B cell (primary cell): ENCODE measurements around the gene SEC24D.

Experiments used
- EZH2 ChIP-seq: IDR thresholded peaks from 2 replicates; pipeline ENCODE4 v1.6.1; 2012; ENCODE audit warnings: borderline replicate concordance, low read depth, mild to moderate bottlenecking, moderate library complexity, low read length; ENCODE audit not compliant: insufficient read depth, poor library complexity, severe bottlenecking
- TF ChIP-seq, protein P1 (sequence below): fragments of 200-600 bp; IDR thresholded peaks from one replicate; pipeline ENCODE4 v1.8.0; 2022; ENCODE audit warnings: antibody characterized with exemption, mild to moderate bottlenecking

DNA sequence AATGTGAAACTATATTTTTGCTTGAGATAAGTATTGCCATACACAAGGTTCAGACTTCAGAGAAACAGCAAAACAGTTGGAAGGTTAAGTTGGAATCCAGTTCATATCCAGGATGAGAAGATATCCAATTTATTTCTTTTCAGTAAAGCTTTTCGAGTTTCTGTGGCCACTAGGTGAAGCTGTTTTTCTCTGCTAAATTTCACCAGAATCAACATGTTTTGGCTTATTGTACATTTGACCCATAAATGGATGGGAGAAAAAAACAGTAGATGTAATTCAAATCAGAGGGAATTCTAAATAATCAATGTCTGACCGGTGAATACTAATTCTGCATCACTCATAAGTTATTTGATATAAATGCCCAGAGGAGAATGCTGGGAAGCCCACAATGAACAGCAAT is 159.8 kb downstream of the SEC24D start:
- TF ChIP-seq, protein P1, sequence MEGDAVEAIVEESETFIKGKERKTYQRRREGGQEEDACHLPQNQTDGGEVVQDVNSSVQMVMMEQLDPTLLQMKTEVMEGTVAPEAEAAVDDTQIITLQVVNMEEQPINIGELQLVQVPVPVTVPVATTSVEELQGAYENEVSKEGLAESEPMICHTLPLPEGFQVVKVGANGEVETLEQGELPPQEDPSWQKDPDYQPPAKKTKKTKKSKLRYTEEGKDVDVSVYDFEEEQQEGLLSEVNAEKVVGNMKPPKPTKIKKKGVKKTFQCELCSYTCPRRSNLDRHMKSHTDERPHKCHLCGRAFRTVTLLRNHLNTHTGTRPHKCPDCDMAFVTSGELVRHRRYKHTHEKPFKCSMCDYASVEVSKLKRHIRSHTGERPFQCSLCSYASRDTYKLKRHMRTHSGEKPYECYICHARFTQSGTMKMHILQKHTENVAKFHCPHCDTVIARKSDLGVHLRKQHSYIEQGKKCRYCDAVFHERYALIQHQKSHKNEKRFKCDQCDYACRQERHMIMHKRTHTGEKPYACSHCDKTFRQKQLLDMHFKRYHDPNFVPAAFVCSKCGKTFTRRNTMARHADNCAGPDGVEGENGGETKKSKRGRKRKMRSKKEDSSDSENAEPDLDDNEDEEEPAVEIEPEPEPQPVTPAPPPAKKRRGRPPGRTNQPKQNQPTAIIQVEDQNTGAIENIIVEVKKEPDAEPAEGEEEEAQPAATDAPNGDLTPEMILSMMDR = no peak
- no peak for TF ChIP-seq EZH2
